Fibroblast of mammary gland (primary cell): ENCODE data around the gene EP400.

Experiments used
- DNase-seq: peaks from one replicate; pipeline ENCODE4 v3.0.0-alpha.2; 2010; ENCODE audit warnings: low read depth
- H3K4me3 ChIP-seq: 2 replicates; pipeline ENCODE4 v1.5.1; 2011; ENCODE audit warnings: low read depth, mild to moderate bottlenecking, low read length, moderate library complexity; ENCODE audit not compliant: control insufficient read depth
- TF ChIP-seq, protein P1 (sequence below): conservative IDR thresholded peaks from 2 replicates; pipeline ENCODE4 v1.5.1; 2011; ENCODE audit warnings: low read depth, low read length, inconsistent platforms; ENCODE audit not compliant: control insufficient read depth, insufficient read depth

The EP400 gene

DNA sequence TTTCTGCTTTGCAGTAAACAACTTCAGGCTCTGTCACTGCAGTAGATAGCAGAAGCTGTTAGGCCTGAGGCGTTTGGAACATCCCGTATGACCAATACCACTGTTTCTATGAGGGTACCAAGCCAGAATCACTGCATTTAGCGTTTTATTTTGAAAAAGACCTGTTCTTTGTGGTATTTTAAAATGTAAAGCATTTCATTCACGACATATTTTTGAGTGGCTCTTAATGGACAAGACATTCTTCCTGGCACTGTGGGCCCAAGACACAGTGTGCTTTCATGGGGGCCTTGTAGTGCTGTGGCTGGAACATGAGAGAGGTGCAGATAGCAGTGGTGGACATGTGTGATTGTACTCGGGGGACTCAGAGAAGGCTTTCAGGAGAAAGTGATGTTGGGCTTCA is 107.9 kb downstream of the EP400 start:
- no peak for DNase-seq
- TF ChIP-seq, protein P1, sequence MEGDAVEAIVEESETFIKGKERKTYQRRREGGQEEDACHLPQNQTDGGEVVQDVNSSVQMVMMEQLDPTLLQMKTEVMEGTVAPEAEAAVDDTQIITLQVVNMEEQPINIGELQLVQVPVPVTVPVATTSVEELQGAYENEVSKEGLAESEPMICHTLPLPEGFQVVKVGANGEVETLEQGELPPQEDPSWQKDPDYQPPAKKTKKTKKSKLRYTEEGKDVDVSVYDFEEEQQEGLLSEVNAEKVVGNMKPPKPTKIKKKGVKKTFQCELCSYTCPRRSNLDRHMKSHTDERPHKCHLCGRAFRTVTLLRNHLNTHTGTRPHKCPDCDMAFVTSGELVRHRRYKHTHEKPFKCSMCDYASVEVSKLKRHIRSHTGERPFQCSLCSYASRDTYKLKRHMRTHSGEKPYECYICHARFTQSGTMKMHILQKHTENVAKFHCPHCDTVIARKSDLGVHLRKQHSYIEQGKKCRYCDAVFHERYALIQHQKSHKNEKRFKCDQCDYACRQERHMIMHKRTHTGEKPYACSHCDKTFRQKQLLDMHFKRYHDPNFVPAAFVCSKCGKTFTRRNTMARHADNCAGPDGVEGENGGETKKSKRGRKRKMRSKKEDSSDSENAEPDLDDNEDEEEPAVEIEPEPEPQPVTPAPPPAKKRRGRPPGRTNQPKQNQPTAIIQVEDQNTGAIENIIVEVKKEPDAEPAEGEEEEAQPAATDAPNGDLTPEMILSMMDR: no peak
- no peak overlapping the region for H3K4me3 ChIP-seq

DNA sequence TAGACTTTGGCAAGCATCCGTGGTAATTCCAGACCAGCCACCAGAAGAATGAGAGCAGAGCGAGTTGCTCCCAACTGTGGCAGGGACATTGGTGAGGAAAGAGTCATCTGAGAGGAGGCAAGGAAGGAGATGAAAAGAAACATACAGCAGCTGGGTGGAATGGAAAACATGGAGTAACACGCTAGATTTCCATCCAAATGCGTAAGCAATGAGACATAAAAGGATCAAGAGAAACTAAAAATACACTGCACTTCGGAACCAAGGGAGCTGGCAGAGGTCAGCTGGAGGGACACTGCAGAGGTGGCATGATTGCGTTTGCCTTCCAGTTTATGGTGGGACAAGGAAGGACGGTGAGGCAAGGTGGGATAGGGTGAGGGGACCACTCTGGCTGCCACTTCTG is 111.5 kb downstream of the EP400 start:
- TF ChIP-seq, protein P1: no peak
- no peak for DNase-seq
- H3K4me3 ChIP-seq: no peak overlapping the region

DNA sequence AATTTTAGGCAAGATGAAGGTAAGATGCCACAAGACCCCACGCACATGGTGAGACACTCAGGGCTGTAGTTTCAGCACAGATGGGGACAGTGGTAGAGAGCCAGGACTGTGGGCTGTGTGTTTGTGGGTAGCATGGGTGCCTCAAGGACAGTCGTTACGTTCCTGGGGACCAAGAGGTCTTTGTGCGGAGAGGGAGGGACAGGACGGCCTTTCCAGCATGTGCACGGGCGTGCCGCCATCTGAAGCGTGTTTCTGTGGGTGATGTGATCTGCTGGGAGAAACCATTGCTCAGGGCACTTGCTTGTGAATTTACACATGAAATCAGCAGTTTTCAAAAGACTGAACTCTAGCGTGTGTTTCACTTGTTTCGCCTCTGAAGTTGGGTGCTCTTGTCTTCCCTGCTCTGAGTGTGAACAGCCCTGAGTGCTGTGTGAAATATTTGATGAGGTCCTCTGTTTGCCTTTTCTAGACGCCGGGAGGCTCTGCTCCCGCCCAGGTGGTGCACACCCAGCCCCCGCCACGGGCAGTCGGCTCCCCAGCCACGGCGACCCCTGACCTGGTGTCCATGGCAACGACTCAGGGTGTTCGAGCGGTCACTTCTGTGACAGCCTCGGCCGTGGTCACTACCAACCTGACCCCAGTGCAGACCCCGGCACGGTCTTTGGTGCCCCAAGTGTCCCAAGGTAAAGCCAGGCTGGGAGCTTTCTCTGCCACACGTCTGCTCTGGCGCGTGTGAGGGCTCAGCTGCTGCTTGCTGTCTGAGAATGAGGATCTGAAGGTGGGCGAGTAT is 112.1 kb downstream of the EP400 start:
- no peak overlapping the region for H3K4me3 ChIP-seq
- DNase-seq: no peak
- TF ChIP-seq, protein P1: no peak

DNA sequence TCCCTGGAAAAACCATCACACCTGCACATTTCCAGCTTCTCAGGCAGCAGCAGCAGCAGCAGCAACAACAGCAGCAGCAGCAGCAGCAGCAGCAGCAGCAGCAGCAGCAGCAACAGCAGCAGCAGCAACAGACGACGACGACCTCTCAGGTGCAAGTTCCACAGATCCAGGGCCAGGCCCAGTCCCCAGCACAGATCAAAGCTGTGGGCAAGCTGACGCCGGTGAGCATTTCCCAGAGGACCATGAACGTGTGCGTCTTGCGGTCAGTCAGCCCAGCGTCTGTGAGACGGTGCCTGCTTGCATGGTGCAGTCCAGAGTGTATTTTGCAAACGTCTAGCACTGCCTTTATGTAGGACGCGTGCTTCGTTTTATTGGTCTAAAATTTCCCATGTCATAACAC is 112.7 kb downstream of the EP400 start:
- H3K4me3 ChIP-seq: no peak overlapping the region
- TF ChIP-seq, protein P1: no peak
- DNase-seq: no peak

DNA sequence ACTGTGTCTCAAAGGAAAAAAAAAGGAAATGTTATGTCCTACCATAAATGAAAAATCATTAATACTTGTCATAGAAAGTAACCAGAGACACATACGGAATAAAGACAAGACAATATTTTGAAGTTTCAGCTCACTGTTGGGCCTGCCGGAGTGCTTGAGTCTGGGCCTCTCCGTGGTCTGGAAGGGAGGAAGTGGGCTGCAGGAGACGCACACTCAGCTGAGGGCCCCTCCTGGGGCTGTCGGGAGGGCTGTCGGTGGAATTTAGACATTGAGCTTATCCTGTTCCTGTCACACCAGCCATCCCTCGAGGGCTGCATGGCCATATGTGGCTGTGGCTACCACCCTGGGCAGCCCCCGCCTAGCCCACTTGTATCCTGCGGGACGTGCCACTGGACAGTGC is 113.7 kb downstream of the EP400 start:
- DNase-seq: no peak
- TF ChIP-seq, protein P1: no peak
- no peak overlapping the region for H3K4me3 ChIP-seq

DNA sequence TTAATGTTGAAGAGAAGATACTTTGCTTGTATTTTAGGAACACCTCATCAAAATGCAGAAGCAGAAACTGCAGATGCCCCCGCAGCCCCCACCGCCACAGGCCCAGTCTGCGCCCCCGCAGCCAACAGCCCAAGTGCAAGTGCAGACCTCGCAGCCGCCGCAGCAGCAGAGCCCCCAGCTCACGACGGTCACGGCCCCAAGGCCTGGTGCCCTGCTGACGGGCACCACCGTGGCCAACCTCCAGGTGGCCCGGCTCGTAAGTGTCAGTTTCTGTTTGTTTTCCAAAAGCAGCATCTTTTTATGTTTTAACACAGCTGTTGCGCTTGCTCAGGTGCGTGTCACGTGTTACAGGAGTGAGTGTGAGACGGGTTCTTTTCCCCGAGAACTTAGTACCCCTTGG is 114.9 kb downstream of the EP400 start:
- TF ChIP-seq, protein P1: no peak
- H3K4me3 ChIP-seq: no peak overlapping the region
- DNase-seq: no peak
